ENCODE measurements around the gene PIEZO2.

- TF ChIP-seq EZH2 (IDR thresholded peaks at IDR 0.05): no peak
- no peak for TF ChIP-seq CTCF (IDR thresholded peaks at IDR 0.05)
These were observed 96.1 kb downstream of the PIEZO2 start for GRCh38 chr18:11053293-11053692.
